K562 (cell line): ENCODE data around the gene TRIM37. TPM values are rescaled to one million over a fixed set of nuclear protein-coding genes. Genes with fewer than 3 reads are reported as not detected.

Experiments used
- ASH1L ChIP-seq: fragments of 450-650 bp; IDR thresholded peaks from 2 replicates; pipeline ENCODE4 v1.6.1; 2018; ENCODE audit warnings: borderline replicate concordance, mild to moderate bottlenecking, low read depth; ENCODE audit not compliant: partially characterized antibody
- GTF2E2 ChIP-seq: fragments of 200-800 bp; sonication (Bioruptor generic); IDR thresholded peaks from 2 replicates; pipeline ENCODE4 v1.6.1; 2016; ENCODE audit warnings: missing genetic modification characterization, missing compliant biosample characterization
- HNRNPH1 ChIP-seq: fragments of 200-400 bp; formaldehyde crosslinking; optimal IDR thresholded peaks from 2 replicates; pipeline ENCODE3; 2017; ENCODE audit warnings: low read depth, mild to moderate bottlenecking, low read length, moderate library complexity
- HNRNPUL1 ChIP-seq: fragments of 200-400 bp; formaldehyde crosslinking; IDR thresholded peaks from 2 replicates; pipeline ENCODE4 v1.6.1; 2017; ENCODE audit warnings: low read length
- KLF10 ChIP-seq: fragments of 250-450 bp; sonication (Bioruptor Pico); IDR thresholded peaks from 2 replicates; pipeline ENCODE4 v1.6.1; 2021; ENCODE audit warnings: matching md5 sums
- LEF1 ChIP-seq: fragments of 450-650 bp; IDR thresholded peaks from 2 replicates; pipeline ENCODE4 v1.6.1; 2016; ENCODE audit warnings: mild to moderate bottlenecking
- POLR2H ChIP-seq: IDR thresholded peaks from 2 replicates; pipeline ENCODE4 v1.6.1; 2016; ENCODE audit warnings: missing genetic modification characterization, low read depth, mild to moderate bottlenecking, control low read depth, missing compliant biosample characterization, moderate library complexity
- POLR3A ChIP-seq: IDR thresholded peaks from 2 replicates; pipeline ENCODE4 v1.6.1; 2011; ENCODE audit warnings: borderline replicate concordance, mild to moderate bottlenecking, moderate library complexity; ENCODE audit not compliant: insufficient read length, insufficient read depth; ENCODE audit errors: extremely low read depth
- TAF7 ChIP-seq: fragments of 450-650 bp; IDR thresholded peaks from 2 replicates; pipeline ENCODE4 v1.6.1; 2016; ENCODE audit warnings: missing genetic modification characterization, missing compliant biosample characterization
- TEAD1 ChIP-seq, 2 experiments: fragments of 450-650 bp in 1 of 2; sonication (generic) in 1 of 2; formaldehyde crosslinking; IDR thresholded peaks; 2 replicates each; pipeline versions ENCODE4 v1.4.0 to v1.8.0; 2020 to 2022; ENCODE audit warnings: mild to moderate bottlenecking in 2 of 2, missing genetic modification reagents in 1 of 2
- TEAD4 ChIP-seq, 2 experiments: sonication (generic) in 1 of 2; formaldehyde crosslinking in 1 of 2; IDR thresholded peaks; 2 replicates each; pipeline versions ENCODE4 v1.6.1 to v1.8.0; 2012 to 2022; ENCODE audit warnings: borderline replicate concordance in 1 of 2, inconsistent platforms in 1 of 2, low read length in 1 of 2, mild to moderate bottlenecking in 1 of 2, missing genetic modification reagents in 1 of 2
- XRCC4 ChIP-seq: IDR thresholded peaks from one replicate; pipeline ENCODE4 v1.6.1; 2011; ENCODE audit not compliant: insufficient read depth, insufficient read length; ENCODE audit errors: extremely low read depth
- ZNF280A ChIP-seq: fragments of 450-650 bp; IDR thresholded peaks from 2 replicates; pipeline ENCODE4 v1.6.1; 2018; ENCODE audit warnings: mild to moderate bottlenecking, low read depth; ENCODE audit not compliant: partially characterized antibody
- polyA plus RNA-seq, 8 experiments: library from polyadenylated mRNA; depleted of rRNA in 4 of 8; stranded (reverse) in 5 of 8; unstranded in 3 of 8; fragments of >200 nt; fragmentation: Nextera tagmentation in 2 of 8; fragmentation: Illumina TruSeq in 1 of 8; extraction: Ambion mirVana in 2 of 8; extraction: Trizol in 1 of 8; gene quantifications; 2 replicates each; pipeline versions ENCODE4 v1.2.1 to v1.2.3, GENCODE V29; 2011 to 2014; ENCODE audit warnings: inconsistent platforms in 1 of 8, missing spikeins in 1 of 8
- total RNA-seq, 7 experiments: library from RNA; depleted of rRNA in 6 of 7; stranded (reverse); fragments of >200 nt in 6 of 7; fragmentation: Illumina TruSeq in 2 of 7; extraction: Trizol in 2 of 7; gene quantifications; 2 replicates each; pipeline versions ENCODE4 v1.2.1 to v1.2.3, GENCODE V29; 2011 to 2021; ENCODE audit warnings: low replicate concordance in 1 of 7
- TF ChIP-seq, protein P1 (sequence below), 2 experiments: fragments of 450-650 bp; IDR thresholded peaks; 2 replicates each; pipeline ENCODE4 v1.6.1; 2018; ENCODE audit warnings: mild to moderate bottlenecking in 2 of 2, low read depth in 1 of 2; ENCODE audit not compliant: partially characterized antibody in 2 of 2
- TF ChIP-seq, protein P2 (sequence below): fragments of 450-650 bp; IDR thresholded peaks from 2 replicates; pipeline ENCODE4 v1.6.1; 2014; ENCODE audit warnings: low read depth, mild to moderate bottlenecking, moderate library complexity, borderline replicate concordance
- TF ChIP-seq, protein P3 (sequence below): IDR thresholded peaks from 3 replicates; pipeline ENCODE4 v1.6.1; 2011; ENCODE audit warnings: borderline replicate concordance, mild to moderate bottlenecking, moderate library complexity; ENCODE audit not compliant: insufficient read length; ENCODE audit errors: extremely low read depth

Gene TRIM37
- total and polyA plus RNA-seq, 9 of the 15 experiments (the other 6 are each of a cell fraction or from before 2014, with no cell fraction given), result 4.5 to 31.4 (median 23.8) TPM

GRCh38 chr17:59155439-59156177 lies 48.9 kb upstream of the TRIM37 start, which contains the start of gene PRR11 (continued):
- TF ChIP-seq TEAD4 (IDR thresholded peaks at IDR 0.05; ENCODE audit: low read length) (0 out of 2 replicates have a peak, but pooled peaks have one; percentile 29), TEAD4 (CRISPR knock-in tag; IDR thresholded peaks at IDR 0.05; ENCODE audit: borderline replicate concordance) (no peak), TAF7 (tag) (0 out of 2 replicates have a peak, but pooled peaks have one; percentile 18), GTF2E2 (tag) (no peak), HNRNPH1 (no peak), XRCC4 (no peak), HNRNPUL1 (no peak), POLR3A (no peak), POLR2H (tag) (peak; percentile 87), ASH1L (peak; percentile 78), LEF1 (no peak), TEAD1 (CRISPR knock-in tag; IDR thresholded peaks at IDR 0.05) (no peak), ZNF280A (no peak), KLF10 (CRISPR knock-in tag) (no peak)
- TF ChIP-seq, protein P1, sequence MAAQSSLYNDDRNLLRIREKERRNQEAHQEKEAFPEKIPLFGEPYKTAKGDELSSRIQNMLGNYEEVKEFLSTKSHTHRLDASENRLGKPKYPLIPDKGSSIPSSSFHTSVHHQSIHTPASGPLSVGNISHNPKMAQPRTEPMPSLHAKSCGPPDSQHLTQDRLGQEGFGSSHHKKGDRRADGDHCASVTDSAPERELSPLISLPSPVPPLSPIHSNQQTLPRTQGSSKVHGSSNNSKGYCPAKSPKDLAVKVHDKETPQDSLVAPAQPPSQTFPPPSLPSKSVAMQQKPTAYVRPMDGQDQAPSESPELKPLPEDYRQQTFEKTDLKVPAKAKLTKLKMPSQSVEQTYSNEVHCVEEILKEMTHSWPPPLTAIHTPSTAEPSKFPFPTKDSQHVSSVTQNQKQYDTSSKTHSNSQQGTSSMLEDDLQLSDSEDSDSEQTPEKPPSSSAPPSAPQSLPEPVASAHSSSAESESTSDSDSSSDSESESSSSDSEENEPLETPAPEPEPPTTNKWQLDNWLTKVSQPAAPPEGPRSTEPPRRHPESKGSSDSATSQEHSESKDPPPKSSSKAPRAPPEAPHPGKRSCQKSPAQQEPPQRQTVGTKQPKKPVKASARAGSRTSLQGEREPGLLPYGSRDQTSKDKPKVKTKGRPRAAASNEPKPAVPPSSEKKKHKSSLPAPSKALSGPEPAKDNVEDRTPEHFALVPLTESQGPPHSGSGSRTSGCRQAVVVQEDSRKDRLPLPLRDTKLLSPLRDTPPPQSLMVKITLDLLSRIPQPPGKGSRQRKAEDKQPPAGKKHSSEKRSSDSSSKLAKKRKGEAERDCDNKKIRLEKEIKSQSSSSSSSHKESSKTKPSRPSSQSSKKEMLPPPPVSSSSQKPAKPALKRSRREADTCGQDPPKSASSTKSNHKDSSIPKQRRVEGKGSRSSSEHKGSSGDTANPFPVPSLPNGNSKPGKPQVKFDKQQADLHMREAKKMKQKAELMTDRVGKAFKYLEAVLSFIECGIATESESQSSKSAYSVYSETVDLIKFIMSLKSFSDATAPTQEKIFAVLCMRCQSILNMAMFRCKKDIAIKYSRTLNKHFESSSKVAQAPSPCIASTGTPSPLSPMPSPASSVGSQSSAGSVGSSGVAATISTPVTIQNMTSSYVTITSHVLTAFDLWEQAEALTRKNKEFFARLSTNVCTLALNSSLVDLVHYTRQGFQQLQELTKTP (IDR thresholded peaks at IDR 0.05; ENCODE audit: low read depth in 1 of 2, partially characterized antibody in 2 of 2), result peak in 1 of 2 experiments; percentile 78
- TF ChIP-seq, protein P2, sequence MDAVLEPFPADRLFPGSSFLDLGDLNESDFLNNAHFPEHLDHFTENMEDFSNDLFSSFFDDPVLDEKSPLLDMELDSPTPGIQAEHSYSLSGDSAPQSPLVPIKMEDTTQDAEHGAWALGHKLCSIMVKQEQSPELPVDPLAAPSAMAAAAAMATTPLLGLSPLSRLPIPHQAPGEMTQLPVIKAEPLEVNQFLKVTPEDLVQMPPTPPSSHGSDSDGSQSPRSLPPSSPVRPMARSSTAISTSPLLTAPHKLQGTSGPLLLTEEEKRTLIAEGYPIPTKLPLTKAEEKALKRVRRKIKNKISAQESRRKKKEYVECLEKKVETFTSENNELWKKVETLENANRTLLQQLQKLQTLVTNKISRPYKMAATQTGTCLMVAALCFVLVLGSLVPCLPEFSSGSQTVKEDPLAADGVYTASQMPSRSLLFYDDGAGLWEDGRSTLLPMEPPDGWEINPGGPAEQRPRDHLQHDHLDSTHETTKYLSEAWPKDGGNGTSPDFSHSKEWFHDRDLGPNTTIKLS, result no peak
- TF ChIP-seq, protein P3, sequence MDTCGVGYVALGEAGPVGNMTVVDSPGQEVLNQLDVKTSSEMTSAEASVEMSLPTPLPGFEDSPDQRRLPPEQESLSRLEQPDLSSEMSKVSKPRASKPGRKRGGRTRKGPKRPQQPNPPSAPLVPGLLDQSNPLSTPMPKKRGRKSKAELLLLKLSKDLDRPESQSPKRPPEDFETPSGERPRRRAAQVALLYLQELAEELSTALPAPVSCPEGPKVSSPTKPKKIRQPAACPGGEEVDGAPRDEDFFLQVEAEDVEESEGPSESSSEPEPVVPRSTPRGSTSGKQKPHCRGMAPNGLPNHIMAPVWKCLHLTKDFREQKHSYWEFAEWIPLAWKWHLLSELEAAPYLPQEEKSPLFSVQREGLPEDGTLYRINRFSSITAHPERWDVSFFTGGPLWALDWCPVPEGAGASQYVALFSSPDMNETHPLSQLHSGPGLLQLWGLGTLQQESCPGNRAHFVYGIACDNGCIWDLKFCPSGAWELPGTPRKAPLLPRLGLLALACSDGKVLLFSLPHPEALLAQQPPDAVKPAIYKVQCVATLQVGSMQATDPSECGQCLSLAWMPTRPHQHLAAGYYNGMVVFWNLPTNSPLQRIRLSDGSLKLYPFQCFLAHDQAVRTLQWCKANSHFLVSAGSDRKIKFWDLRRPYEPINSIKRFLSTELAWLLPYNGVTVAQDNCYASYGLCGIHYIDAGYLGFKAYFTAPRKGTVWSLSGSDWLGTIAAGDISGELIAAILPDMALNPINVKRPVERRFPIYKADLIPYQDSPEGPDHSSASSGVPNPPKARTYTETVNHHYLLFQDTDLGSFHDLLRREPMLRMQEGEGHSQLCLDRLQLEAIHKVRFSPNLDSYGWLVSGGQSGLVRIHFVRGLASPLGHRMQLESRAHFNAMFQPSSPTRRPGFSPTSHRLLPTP, result no peak
